Measurements from ENCODE around the gene UNC119.
A peak's percentile ranks its signal among the peaks of the same experiment; 100 is the strongest.
"Not testable (repeated sequence)": the region's sequence is repeated elsewhere in the genome, so short reads cannot be mapped to it uniquely, and the experiment has no call there.

UNC119 gene

DNA sequence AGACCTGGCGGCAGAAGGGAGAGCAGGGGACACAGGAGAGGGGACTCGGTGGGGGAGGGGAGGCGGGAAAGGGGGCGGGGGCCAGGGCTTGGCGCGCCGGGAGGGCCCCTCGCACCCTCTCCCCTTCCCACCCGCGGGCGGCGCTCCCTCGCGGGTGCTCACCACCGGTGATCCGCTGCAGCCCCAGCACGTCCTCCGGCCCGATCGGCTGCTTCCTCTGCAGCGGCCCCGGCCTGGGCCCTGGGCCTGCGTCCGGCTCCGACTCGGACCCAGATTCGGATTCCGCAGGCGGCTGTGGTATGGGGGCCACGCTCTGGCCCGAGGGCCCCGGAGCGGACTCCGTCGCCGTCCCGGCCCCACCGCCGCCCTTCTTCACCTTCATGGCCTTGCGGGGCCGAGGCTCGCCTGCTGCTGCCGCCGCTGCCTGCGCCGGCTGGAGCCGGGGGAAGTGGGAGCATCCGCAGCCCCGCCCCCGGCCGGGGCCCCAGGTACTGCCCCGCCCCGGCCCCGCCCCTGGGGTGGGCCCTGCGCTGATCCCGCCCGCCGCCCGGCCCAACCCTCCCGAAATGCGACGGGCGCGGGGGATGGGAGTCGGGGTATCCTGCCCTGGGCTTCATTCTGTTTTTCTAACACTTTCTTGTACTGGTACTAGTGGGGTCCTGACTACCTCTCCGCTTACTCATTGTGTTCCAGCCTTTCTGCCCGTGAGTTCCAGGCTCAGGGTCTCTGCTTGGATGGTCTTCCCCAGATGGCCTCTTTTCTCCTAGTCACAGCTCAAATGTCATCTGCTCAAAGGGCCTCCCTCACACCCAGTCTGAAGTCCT lies at the start of gene UNC119:
TSS of gene UNC119 (minus strand) at position 449 of the 824 bp plus-strand sequence. CDS start at position 382, 67 bp downstream.
- peak; percentile 74 for DNase-seq (ENCODE audit: low spot score)

- DNase-seq (ENCODE audit: low spot score): no peak
Measured at GRCh38 chr17:28599311-28600184, 47.1 kb upstream of the UNC119 start.

DNA sequence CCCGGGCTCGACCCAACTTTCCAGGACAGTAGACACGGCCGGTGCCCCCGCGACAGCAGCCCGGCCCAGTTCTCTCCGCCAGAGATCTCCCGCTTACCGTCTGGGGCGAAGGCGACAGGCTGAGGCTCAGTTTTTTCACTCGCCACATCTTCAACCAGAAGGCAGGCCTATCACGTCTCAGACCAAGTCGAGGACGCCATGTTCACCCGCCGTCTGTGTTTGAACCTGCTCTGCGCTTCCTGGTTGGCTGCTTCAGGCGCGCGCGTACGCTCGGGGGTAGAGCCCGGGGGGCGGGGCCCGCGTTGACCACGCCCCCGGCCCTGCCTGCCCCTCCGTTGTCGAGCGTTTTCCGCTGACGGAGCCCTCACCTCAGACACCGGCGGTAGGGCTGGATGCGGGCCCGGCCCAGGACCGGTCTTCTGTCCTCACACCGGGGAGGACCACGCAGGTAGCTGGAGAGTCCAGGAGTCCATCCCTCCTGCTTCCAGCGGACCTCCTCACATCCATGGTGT lies 46.4 kb upstream of the UNC119 start, which contains the start of gene SPAG5:
TSS of gene SPAG5 (minus strand) at position 227 of the 512 bp plus-strand sequence. CDS start at position 148, 79 bp downstream.
- DNase-seq (ENCODE audit: low spot score): peak; percentile 86

GRCh38 chr17:28598389-28598788 lies 46.0 kb upstream of the UNC119 start:
- DNase-seq (ENCODE audit: low spot score): no peak

- no peak for DNase-seq (ENCODE audit: low spot score)
Measured at GRCh38 chr17:28597606-28598383, 45.4 kb upstream of the UNC119 start.

DNA sequence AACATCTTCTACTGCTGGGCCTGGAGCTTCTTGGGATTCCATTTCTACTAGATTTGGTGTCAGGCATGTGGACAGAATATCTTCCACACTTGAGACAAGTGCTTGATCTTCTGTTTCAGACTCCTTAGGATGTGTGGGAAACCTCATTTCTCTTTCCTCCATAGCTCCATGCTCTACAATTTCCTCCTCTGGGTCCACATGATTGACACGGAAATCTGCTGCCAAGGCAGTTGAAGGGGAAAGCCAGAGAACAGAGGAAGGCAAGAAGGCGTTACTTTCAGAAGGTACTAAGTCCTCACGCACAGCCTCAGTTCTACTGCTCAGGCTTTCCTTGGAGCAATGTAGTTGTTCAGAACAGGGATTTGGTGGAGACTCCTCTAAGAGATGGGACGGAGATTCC lies 39.8 kb upstream of the UNC119 start:
- no peak for DNase-seq (ENCODE audit: low spot score)

GRCh38 chr17:28585851-28586250 lies 33.4 kb upstream of the UNC119 start:
- DNase-seq (ENCODE audit: low spot score): no peak

- DNase-seq (ENCODE audit: low spot score): no peak
Measured at GRCh38 chr17:28584434-28584833, 32.0 kb upstream of the UNC119 start.

- DNase-seq (ENCODE audit: low spot score): no peak
Measured at GRCh38 chr17:28582513-28582912, 30.1 kb upstream of the UNC119 start.

DNA sequence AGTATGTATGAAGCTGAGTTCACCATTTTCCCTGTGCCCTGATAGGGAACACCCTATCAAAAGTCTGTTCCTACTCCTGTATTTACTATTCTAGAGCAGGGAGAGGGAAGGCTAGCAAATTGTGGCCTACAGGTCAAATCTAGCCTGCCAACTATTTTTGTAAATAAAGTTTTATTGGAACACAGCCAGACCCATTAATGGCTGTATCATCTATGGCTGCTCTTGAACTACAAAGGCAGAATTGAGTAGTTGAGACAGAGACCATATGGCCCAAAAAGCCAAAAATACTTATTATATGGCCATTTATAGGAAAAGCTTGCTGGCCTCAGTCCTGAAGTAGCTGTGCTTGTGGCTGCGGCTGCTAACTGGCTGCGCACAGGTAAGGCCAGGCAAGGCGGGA lies 28.5 kb upstream of the UNC119 start:
- DNase-seq (ENCODE audit: low spot score): no peak

GRCh38 chr17:28579526-28579925 lies 27.1 kb upstream of the UNC119 start:
- no peak for DNase-seq (ENCODE audit: low spot score)

DNA sequence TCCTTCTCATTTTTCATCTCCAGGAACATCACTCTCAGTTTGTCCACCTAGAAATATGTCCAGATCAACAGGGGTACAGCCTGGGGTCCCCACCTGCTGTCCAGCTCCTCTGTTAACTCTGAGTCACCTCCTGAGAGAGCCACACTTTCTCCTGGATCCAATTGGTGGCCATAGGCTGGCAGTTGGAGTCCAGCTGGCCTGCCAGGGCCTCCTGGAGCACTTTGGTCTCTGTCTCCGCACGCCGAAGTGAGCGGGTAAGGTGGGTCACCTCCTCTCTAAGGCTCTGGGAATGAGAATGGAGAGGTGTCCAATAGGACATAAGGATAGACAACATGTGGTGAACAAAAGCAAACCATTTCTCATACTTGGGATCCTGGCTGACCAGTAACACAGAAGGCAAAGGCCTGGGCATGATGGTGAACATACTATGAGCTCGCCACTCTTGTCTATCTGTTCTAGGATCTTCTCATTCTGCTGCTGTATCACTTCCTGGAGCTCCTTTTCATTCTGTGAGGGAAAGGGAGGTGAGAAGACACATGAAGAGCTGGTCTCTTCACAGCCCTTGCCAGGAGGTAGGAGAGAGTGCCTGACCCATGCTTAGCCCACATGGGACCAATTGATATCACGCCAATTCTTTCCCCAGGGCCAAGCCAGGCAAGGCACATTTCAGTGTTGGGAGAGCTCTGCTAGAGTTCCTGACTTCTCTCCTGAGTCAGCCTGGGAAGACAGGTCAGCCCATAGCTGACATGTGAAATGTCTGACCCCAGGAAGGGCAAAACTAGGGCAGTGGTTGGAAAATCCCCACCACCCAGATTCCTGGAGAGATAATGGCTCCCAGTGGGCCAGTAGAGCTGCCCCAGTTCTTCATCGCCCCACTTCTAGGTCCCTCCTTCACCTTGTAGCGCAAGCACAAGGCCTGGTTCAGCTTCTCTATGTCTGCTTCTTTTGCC lies 26.1 kb upstream of the UNC119 start:
- DNase-seq (ENCODE audit: low spot score): no peak

DNA sequence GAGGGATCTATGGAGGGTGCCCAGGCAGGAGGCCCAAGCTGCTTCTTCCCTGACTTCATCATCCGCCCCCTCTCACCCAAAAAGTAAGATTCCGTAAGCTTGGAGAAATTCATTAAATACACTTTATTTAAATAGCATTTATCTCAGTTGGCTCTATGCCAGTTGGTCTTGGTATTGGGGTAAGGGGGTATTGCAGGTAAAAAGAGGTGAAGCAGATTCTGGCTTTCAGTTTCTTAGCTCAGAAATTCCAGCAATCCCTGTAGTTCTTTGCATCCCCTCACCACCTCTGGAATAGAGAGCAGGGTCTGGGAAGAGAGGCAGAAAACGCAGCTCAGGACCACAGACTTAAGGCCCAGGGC lies 25.0 kb upstream of the UNC119 start:
- DNase-seq (ENCODE audit: low spot score): no peak

- DNase-seq (ENCODE audit: low spot score): peak; percentile 97
Measured at GRCh38 chr17:28576758-28577465, 24.5 kb upstream of the UNC119 start, which contains the start of gene ALDOC. TSS of gene ALDOC (minus strand) at chr17:28576895. CDS start at chr17:28575532, 1,363 bp downstream.

- not testable (repeated sequence) for DNase-seq (ENCODE audit: low spot score)
Measured at GRCh38 chr17:28576016-28576415, 23.6 kb upstream of the UNC119 start.

DNA sequence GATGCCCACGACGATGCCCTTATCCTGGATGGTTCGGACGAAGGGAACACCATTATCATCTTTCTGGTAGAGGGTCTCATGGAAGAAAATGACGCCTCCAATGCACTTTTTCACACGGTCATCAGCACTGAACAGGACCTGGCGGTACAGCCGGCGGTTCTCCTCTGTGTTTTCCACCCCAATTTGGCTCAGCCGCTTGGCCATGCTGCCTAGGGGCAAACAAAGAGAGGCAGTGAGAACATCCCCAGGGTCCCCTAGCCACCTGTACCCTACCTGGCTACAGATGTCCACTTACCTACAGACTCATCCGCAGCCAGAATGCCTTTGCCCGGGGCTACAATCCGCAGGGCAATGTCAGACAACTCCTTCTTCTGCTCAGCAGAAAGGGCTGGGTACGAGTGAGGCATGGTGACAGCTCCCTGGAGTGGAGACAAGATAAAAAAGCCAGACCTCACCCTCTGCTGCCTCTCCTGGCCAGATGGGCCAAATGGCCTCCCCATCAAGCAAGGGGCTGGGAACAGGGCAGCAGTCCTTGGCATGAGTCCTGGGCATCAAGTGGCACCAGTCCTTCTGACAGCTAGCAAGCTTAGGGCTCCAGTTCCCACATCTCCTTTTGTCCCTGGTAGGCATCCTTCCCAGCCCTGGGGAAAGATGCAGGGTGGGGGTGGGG lies 22.8 kb upstream of the UNC119 start:
- peak; percentile 59 for DNase-seq (ENCODE audit: low spot score)

GRCh38 chr17:28574526-28574925 lies 22.1 kb upstream of the UNC119 start:
- no peak for DNase-seq (ENCODE audit: low spot score)

- no peak for DNase-seq (ENCODE audit: low spot score)
Measured at GRCh38 chr17:28573966-28574480, 21.6 kb upstream of the UNC119 start.

GRCh38 chr17:28573521-28573920 lies 21.1 kb upstream of the UNC119 start:
- no peak for DNase-seq (ENCODE audit: low spot score)

Data from putamen (tissue), 1 donor.